ENCODE data around the gene TRIP6.
"Not testable (repeated sequence)": the region's sequence is repeated elsewhere in the genome, so short reads cannot be mapped to it uniquely, and the experiment has no call there.

The TRIP6 gene

GRCh38 chr7:100911484-100911883 is 44.3 kb downstream of the TRIP6 start:
- H3K27ac Mint-ChIP-seq, result peak overlapping the region; percentile 78

DNA sequence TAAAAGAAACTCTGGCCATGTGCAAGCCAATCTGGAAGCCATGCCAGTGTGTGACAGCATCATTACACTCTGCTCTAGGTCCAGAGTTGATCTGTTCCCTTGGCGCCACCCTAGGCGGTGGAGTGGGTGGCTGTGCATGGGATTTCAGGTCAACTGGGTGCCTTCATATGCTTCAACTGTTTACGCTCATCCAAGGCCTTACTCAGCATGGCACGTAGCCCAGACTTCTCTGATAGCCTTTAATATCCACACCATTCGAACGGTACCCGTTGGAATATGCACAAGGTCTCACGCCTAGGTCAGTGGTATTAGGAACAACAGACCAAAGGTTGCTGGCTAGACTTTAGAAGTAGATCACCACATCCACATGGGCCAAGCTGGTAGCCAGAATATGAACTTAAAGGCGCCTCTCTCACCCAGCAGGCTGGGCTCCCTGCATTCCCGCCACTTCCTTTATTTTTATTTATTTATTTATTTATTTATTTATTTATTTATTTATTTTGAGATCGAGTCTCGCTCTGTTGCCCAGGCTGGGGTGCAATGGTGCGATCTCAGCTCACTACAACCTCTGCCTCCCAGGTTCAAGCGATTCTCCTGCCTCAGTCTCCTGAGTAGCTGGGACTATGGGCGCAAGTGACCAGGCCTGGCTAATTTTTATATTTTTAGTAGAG is 47.2 kb downstream of the TRIP6 start:
- H3K9me3 Mint-ChIP-seq, result no peaks in the 10 kb centered on the region
- no peak overlapping the region for H3K4me3 Mint-ChIP-seq
- H3K27ac Mint-ChIP-seq, result peak overlapping the region; percentile 97
- H3K27me3 Mint-ChIP-seq, result peaks cover 6% of the 10 kb centered on the region
- peaks cover 46% of the 10 kb centered on the region for H3K4me1 Mint-ChIP-seq (ENCODE audit: low read depth)
- H3K36me3 Mint-ChIP-seq (ENCODE audit: low read depth), result no peaks in the 10 kb centered on the region
- intact Hi-C loops (cut with micrococcal nuclease), result no loop called here

More at GRCh38 chr7:100911484-100911883, 44.3 kb downstream of the TRIP6 start:
- Mint-ChIP-seq H3K27me3 (peaks cover 3% of the 10 kb centered on the region), H3K4me1 (ENCODE audit: low read depth) (peaks cover 35% of the 10 kb centered on the region), H3K4me3 (no peak overlapping the region), H3K9me3 (no peaks in the 10 kb centered on the region), H3K36me3 (ENCODE audit: low read depth) (no peaks in the 10 kb centered on the region)
- intact Hi-C loops (cut with micrococcal nuclease), result no loop called here

GRCh38 chr7:100914879-100915447 is 47.8 kb downstream of the TRIP6 start:
- H3K36me3 Mint-ChIP-seq (ENCODE audit: low read depth), result no peaks in the 10 kb centered on the region
- peak overlapping the region; percentile 97 for H3K27ac Mint-ChIP-seq
- intact Hi-C loops (cut with micrococcal nuclease), result no loop called here
- H3K27me3 Mint-ChIP-seq, result peaks cover 7% of the 10 kb centered on the region
- no peaks in the 10 kb centered on the region for H3K9me3 Mint-ChIP-seq
- H3K4me3 Mint-ChIP-seq, result no peak overlapping the region
- peaks cover 51% of the 10 kb centered on the region for H3K4me1 Mint-ChIP-seq (ENCODE audit: low read depth)

DNA sequence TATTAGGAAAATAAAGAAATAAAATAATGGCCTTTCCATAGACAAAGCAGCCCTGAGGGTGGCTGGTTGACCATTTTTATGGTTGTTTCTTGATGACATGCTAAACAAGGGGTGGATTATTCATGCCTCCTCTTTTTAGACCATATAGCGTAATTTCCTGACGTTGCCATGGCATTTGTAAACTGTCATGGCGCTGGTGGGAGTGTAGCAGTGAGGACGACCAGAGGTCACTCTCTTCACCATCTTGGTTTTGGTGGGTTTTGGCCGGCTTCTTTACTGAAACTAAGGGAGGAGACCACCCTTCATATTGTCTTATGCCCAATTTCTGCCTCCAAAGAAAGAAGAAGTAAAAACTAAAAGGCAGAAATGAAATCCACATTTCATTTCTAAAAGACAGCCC is 52.1 kb downstream of the TRIP6 start:
- H3K27ac Mint-ChIP-seq; intact Hi-C loops (cut with micrococcal nuclease); H3K36me3 Mint-ChIP-seq (ENCODE audit: low read depth): not testable (repeated sequence)

GRCh38 chr7:100919779-100920437 is 52.7 kb downstream of the TRIP6 start:
- H3K4me3 Mint-ChIP-seq; intact Hi-C loops (cut with micrococcal nuclease); H3K9me3 Mint-ChIP-seq; H3K27ac Mint-ChIP-seq; H3K36me3 Mint-ChIP-seq (ENCODE audit: low read depth): not testable (repeated sequence)
- Mint-ChIP-seq H3K4me1 (ENCODE audit: low read depth) (peaks cover 25% of the 10 kb centered on the region), H3K27me3 (peaks cover 35% of the 10 kb centered on the region)

More for the DNA sequence above, 52.1 kb downstream of the TRIP6 start:
- Mint-ChIP-seq H3K4me1 (ENCODE audit: low read depth) (peaks cover 28% of the 10 kb centered on the region), H3K27me3 (peaks cover 35% of the 10 kb centered on the region)
- not testable (repeated sequence) for H3K9me3 Mint-ChIP-seq, H3K4me3 Mint-ChIP-seq

- H3K27me3 Mint-ChIP-seq, result peaks cover 35% of the 10 kb centered on the region
- H3K4me1 Mint-ChIP-seq (ENCODE audit: low read depth), result peaks cover 20% of the 10 kb centered on the region
- no peaks in the 10 kb centered on the region for H3K36me3 Mint-ChIP-seq (ENCODE audit: low read depth)
- intact Hi-C loops (cut with micrococcal nuclease), result no loop called here
- H3K27ac Mint-ChIP-seq, result no peak overlapping the region
- no peak overlapping the region for H3K4me3 Mint-ChIP-seq
- H3K9me3 Mint-ChIP-seq, result no peaks in the 10 kb centered on the region
Measured at GRCh38 chr7:100921039-100921438, 53.9 kb downstream of the TRIP6 start.

All from dendritic cell treated with granulocyte-macrophage colony-stimulating factor and Interleukin-4, amounts not matched to agents 40 ng/mL and 50 ng/mL, for 4 days (primary cell).